ENCODE data around the gene MTA3. TPM values are rescaled to one million over a fixed set of nuclear protein-coding genes. Genes with fewer than 3 reads are reported as not detected.

The MTA3 gene
- total and polyA plus RNA-seq, 8 donors, result 23.9 to 82.8 (median 70.6) TPM

DNA sequence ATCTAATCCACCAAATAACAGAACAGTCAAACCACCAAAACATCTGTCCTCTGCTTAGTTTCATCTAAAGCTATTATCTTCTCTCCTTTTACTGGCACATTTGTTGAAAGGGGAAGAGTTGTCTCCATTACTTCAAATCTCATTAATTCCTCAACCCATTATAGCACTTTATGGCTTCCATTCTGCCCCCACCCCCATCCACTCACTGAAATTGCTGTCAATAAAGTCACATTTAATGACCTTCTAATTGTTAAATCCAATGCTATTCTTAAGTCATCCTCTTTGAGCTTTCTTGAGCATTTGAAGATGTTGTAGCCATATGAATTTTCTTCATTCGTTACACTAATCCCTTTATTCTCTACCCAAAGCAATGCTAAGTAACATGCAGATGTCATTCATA is 190.3 kb downstream of the MTA3 start:
- Histone ChIP-seq H3K27me3 (no peaks in the 10 kb centered on the region), H3K36me3 (no peaks in the 10 kb centered on the region), H3K27ac (no peak overlapping the region), H3K4me3 (no peak overlapping the region), H3K4me1 (peaks cover 0 to 34% of the 10 kb centered on the region in 2 donors), H3K9me3 (no peaks in the 10 kb centered on the region)
- no peak for ATAC-seq
- TF ChIP-seq, protein P1, sequence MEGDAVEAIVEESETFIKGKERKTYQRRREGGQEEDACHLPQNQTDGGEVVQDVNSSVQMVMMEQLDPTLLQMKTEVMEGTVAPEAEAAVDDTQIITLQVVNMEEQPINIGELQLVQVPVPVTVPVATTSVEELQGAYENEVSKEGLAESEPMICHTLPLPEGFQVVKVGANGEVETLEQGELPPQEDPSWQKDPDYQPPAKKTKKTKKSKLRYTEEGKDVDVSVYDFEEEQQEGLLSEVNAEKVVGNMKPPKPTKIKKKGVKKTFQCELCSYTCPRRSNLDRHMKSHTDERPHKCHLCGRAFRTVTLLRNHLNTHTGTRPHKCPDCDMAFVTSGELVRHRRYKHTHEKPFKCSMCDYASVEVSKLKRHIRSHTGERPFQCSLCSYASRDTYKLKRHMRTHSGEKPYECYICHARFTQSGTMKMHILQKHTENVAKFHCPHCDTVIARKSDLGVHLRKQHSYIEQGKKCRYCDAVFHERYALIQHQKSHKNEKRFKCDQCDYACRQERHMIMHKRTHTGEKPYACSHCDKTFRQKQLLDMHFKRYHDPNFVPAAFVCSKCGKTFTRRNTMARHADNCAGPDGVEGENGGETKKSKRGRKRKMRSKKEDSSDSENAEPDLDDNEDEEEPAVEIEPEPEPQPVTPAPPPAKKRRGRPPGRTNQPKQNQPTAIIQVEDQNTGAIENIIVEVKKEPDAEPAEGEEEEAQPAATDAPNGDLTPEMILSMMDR (IDR thresholded peaks at IDR 0.05), result no peak
- DNase-seq, result no peak
- intact Hi-C loops (cut with DNase I), result no loop called here

DNA sequence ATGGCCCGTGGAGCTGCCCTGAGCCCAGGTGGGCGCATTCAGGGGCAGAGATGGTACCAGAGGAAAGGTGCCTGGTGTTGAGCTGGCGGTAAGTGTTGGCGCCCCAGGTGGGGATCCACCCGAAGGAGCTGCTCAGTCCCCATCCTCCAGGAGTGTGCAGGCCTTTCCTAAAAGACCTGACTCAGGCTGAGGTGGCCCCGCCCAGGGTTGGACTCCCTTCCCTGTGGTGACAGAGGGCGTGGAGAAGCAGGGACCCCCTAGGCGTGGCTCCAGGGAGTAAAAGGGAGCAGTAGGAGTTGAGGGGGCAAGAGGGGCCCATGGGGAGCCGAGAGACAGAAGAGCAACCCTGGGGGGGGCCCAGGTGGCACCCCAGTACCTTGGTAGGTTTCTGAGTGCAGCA is 193.1 kb downstream of the MTA3 start:
- Histone ChIP-seq H3K4me3 (no peak overlapping the region), H3K4me1 (peaks cover 0 to 14% of the 10 kb centered on the region in 2 donors), H3K9me3 (no peaks in the 10 kb centered on the region), H3K36me3 (no peaks in the 10 kb centered on the region), H3K27ac (no peak overlapping the region), H3K27me3 (no peaks in the 10 kb centered on the region)
- TF ChIP-seq, protein P1 (IDR thresholded peaks at IDR 0.05), result no peak
- DNase-seq, result no peak
- no peak for ATAC-seq
- intact Hi-C loops (cut with DNase I), result no loop called here

DNA sequence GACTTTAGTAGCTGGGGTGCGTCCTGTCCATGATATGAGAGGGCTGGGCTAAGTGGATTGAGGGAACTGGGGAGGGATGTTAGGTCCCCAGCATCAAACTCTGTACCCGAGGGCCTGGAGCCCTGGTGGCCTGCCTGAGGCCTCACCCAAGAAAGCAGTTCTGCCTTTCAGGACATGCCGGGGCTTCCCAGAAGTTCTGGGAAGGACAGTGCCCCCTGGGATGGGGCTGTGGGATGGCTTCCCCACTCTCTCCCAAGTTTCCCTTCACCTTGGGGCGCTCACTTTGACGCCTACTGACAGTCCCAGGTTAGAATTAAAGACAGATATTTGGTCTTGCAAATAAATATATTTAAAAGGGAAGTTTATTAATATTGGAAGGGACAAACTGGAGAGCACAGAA is 193.7 kb downstream of the MTA3 start:
- DNase-seq (no peak), ATAC-seq (no peak)
- TF ChIP-seq, protein P1 (IDR thresholded peaks at IDR 0.05), result no peak
- Histone ChIP-seq H3K27ac (no peak overlapping the region), H3K27me3 (no peaks in the 10 kb centered on the region), H3K4me3 (no peak overlapping the region), H3K36me3 (no peaks in the 10 kb centered on the region), H3K4me1 (peaks cover 0 to 14% of the 10 kb centered on the region in 2 donors), H3K9me3 (no peaks in the 10 kb centered on the region)
- intact Hi-C loops (cut with DNase I), result no loop called here

DNA sequence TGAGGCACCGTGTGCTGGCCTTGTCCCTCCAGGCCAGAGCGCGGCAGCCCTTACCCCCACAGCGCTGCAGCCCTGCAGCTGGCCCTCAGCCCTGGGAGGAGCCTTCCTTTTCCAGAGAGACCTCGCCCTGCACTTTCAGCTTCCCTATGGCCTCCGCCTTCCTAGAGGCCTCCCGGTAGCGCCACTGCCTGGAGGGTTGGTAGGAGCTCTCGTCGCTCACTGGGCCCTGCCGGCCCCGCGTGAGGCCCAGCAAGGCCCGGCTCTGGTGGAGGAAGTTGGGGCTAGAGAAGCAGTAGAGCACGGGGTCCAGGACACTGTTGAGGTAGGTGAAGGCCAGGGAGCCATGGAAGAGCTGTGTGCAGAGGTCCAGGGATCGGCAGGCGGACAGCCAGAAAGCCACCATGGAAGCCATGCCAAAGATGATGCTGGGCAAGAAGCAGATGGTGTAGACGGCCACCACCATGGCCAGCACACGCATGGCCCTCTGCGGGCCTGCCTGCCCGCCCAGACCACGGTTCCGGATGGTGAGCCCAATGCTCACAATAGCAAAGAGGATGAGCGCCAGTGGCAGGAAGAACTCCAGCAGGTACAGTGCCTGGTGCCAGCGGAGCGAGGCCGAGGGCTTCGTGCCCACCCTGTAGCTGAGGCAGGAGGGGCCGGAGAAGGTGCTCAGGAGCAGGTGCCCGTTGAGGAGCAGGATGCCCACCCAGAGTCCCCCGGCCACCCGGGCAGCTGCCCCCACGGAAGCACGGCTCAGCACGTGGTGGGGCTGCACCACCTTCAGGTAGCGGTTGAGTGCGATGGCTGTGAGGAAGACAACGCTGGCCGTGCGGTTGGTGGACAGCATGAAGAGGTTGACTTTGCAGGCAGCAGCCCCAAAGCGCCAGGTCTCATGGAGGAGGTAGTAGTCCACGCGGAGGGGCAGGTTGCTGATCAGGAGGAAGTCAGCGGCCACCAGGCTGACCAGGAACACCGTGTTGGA is 194.7 kb downstream of the MTA3 start:
- no peaks in the 10 kb centered on the region for H3K9me3 ChIP-seq
- intact Hi-C loops (cut with DNase I), result no loop called here
- peak overlapping the region in 1 of 2 donors; percentile 31 for H3K27ac ChIP-seq
- H3K27me3 ChIP-seq, result no peaks in the 10 kb centered on the region
- no peaks in the 10 kb centered on the region for H3K36me3 ChIP-seq
- TF ChIP-seq, protein P1 (IDR thresholded peaks at IDR 0.05), result no peak
- no peak for ATAC-seq
- no peak overlapping the region for H3K4me3 ChIP-seq
- H3K4me1 ChIP-seq, result peaks cover 0 to 14% of the 10 kb centered on the region in 2 donors
- no peak for DNase-seq

DNA sequence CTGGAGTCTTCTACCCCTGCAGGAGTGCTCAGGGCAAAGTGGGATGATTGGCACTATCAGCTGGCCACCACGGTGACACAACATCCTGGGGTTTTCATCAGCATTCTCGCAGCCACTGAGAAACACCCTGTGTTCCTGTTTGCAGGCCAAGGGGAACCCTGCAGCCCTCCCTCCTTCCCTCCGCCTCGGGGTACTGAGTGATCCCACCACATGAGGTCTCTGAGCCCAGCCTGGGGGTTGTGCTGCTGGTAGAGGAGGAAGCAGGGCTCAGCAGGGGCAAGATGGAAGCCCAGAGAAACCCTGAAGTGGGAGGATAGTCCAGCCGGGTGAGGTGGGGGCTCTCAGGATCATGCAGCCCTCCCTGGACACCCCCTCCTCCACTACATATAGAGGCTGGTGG is 195.7 kb downstream of the MTA3 start, which contains the start of gene OXER1:
Gene OXER1, minus strand, starts transcription at position 40 of the 400 bp plus-strand sequence. CDS start 73 bp downstream, outside the sequence.
- H3K9me3 ChIP-seq, result no peaks in the 10 kb centered on the region
- ATAC-seq, result no peak
- intact Hi-C loops (cut with DNase I), result no loop called here

More for the DNA sequence above, 195.7 kb downstream of the MTA3 start, which contains the start of gene OXER1:
- TF ChIP-seq, protein P1 (IDR thresholded peaks at IDR 0.05), result no peak
- Histone ChIP-seq H3K36me3 (no peaks in the 10 kb centered on the region), H3K27me3 (no peaks in the 10 kb centered on the region), H3K4me1 (peaks cover 0 to 19% of the 10 kb centered on the region in 2 donors), H3K27ac (peak within 1 kb of the TSS in 1 of 2 donors; percentile 31), H3K4me3 (no peak within 1 kb of the TSS)
- no peak for DNase-seq
